Thyroid gland (tissue), 4 donors: ENCODE results near the gene PARD3B. TPM values are rescaled to one million over a fixed set of nuclear protein-coding genes. Genes with fewer than 3 reads are reported as not detected.
A peak's percentile ranks its signal among the peaks of the same experiment; 100 is the strongest.

Experiments
- DNase-seq, 2 donors: peaks; one replicate each; pipeline ENCODE4 v3.0.0-alpha.2; 2019
- H3K27ac ChIP-seq, 3 donors: fragments of 200-600 bp; sonication (generic); 1 replicate in 2 of 3; 2 replicates in 1 of 3; pipeline ENCODE4 v1.5.1; 2016 to 2019; ENCODE audit warnings: mild to moderate bottlenecking in 1 of 3, moderate library complexity in 1 of 3
- H3K27me3 ChIP-seq: fragments of 200-600 bp; sonication (generic); one replicate; pipeline ENCODE4 v1.5.1; 2019
- H3K36me3 ChIP-seq, 2 donors: fragments of 200-600 bp; sonication (generic); one replicate each; pipeline ENCODE4 v1.5.1; 2016 to 2019
- H3K4me1 ChIP-seq, 2 donors: fragments of 200-600 bp; sonication (generic); one replicate each; pipeline ENCODE4 v1.5.1; 2017 to 2019
- H3K4me3 ChIP-seq, 3 donors: fragments of 200-600 bp; sonication (generic); replicated peaks in 1 of 3; 1 replicate in 2 of 3; 2 replicates in 1 of 3; pipeline ENCODE4 v1.5.1; 2016; ENCODE audit warnings: mild to moderate bottlenecking in 1 of 3
- H3K9me3 ChIP-seq: fragments of 200-600 bp; sonication (generic); one replicate; pipeline ENCODE4 v1.5.1; 2017
- CTCF ChIP-seq, 6 experiments: fragments of 200-600 bp in 3 of 6; fragments of 450-650 bp in 3 of 6; sonication (generic) in 3 of 6; IDR thresholded peaks; one replicate each; pipeline ENCODE4 v1.5.1; 2016 to 2019; ENCODE audit warnings: antibody characterized with exemption in 6 of 6, mild to moderate bottlenecking in 2 of 6, inconsistent platforms in 1 of 6, moderate library complexity in 1 of 6
- POLR2A ChIP-seq, 2 donors: fragments of 450-650 bp; IDR thresholded peaks; one replicate each; pipeline ENCODE4 v1.6.1; 2017; ENCODE audit warnings: antibody characterized with exemption in 2 of 2, mild to moderate bottlenecking in 2 of 2, moderate library complexity in 1 of 2
- WGBS, 2 donors: methylation state at CpG; one replicate each; pipeline ENCODE4 v1.1.5; 2017; 5-methylcytosine and 5-hydroxymethylcytosine counted together
- intact Hi-C: fragments of 100-400 bp; cut with DNase I; formaldehyde crosslinking; loops from one replicate; pipeline ENCODE4 v1.15.1; 2023
- total RNA-seq, 4 donors: library from RNA; depleted of rRNA; stranded (reverse); fragments of >200 nt; gene quantifications; one replicate each; pipeline ENCODE4 v1.2.3, GENCODE V29; 2016

The PARD3B gene
- total RNA-seq, 4 donors from 2014 or later = 27.0 to 43.4 (median 34.6) TPM

- TF ChIP-seq POLR2A (IDR thresholded peaks at IDR 0.05) (no peak), CTCF (IDR thresholded peaks at IDR 0.05) (no peak)
- no peak for DNase-seq
- 83 to 84% methylated on average over 5 of the region's 5 CpGs for WGBS, 2 donors
- intact Hi-C loops = no loop called here
- Histone ChIP-seq H3K4me1 (no peaks in the 10 kb centered on the region), H3K4me3 (no peak overlapping the region), H3K36me3 (no peaks in the 10 kb centered on the region), H3K27ac (no peak overlapping the region), H3K27me3 (no peaks in the 10 kb centered on the region), H3K9me3 (no peaks in the 10 kb centered on the region)
These were observed 11.5 kb upstream of the PARD3B start for GRCh38 chr2:204533629-204534370.

GRCh38 chr2:204535356-204535755 is 9.9 kb upstream of the PARD3B start:
- intact Hi-C loops = no loop called here
- DNase-seq = no peak
- H3K4me1 ChIP-seq = no peaks in the 10 kb centered on the region
- WGBS, 2 donors = 96 to 97% methylated on average over 3 of the region's 3 CpGs
- H3K27me3 ChIP-seq = no peaks in the 10 kb centered on the region
- H3K36me3 ChIP-seq = no peaks in the 10 kb centered on the region
- H3K27ac ChIP-seq = no peak overlapping the region
- no peak for TF ChIP-seq CTCF (IDR thresholded peaks at IDR 0.05)
- TF ChIP-seq POLR2A (IDR thresholded peaks at IDR 0.05) = no peak
- H3K4me3 ChIP-seq = no peak overlapping the region
- H3K9me3 ChIP-seq = no peaks in the 10 kb centered on the region

GRCh38 chr2:204535764-204536163 is 9.5 kb upstream of the PARD3B start:
- TF ChIP-seq CTCF (IDR thresholded peaks at IDR 0.05) (no peak), POLR2A (IDR thresholded peaks at IDR 0.05) (no peak)
- Histone ChIP-seq H3K4me3 (no peak overlapping the region), H3K27ac (no peak overlapping the region), H3K4me1 (no peaks in the 10 kb centered on the region), H3K27me3 (no peaks in the 10 kb centered on the region), H3K36me3 (no peaks in the 10 kb centered on the region), H3K9me3 (no peaks in the 10 kb centered on the region)
- 88 to 90% methylated on average over 1 of the region's 1 CpG for WGBS, 2 donors
- DNase-seq = no peak
- intact Hi-C loops = no loop called here

- no peaks in the 10 kb centered on the region for H3K9me3 ChIP-seq
- intact Hi-C loops = no loop called here
- no peaks in the 10 kb centered on the region for H3K27me3 ChIP-seq
- H3K36me3 ChIP-seq = no peaks in the 10 kb centered on the region
- no peak overlapping the region for H3K27ac ChIP-seq
- 55 to 58% methylated on average over 10 of the region's 10 CpGs for WGBS, 2 donors
- H3K4me3 ChIP-seq = no peak overlapping the region
- H3K4me1 ChIP-seq = no peaks in the 10 kb centered on the region
- TF ChIP-seq POLR2A (IDR thresholded peaks at IDR 0.05) (no peak), CTCF (IDR thresholded peaks at IDR 0.05) (no peak)
- peak; percentile 29 to 42 for DNase-seq
These were observed 6.9 kb upstream of the PARD3B start for GRCh38 chr2:204538182-204539018.

GRCh38 chr2:204539019-204539385 is 6.3 kb upstream of the PARD3B start:
- H3K27me3 ChIP-seq = no peaks in the 10 kb centered on the region
- no peak overlapping the region for H3K4me3 ChIP-seq
- no peaks in the 10 kb centered on the region for H3K9me3 ChIP-seq
- intact Hi-C loops = no loop called here
- H3K4me1 ChIP-seq = no peaks in the 10 kb centered on the region
- no peaks in the 10 kb centered on the region for H3K36me3 ChIP-seq
- no peak for DNase-seq
- TF ChIP-seq POLR2A (IDR thresholded peaks at IDR 0.05) (no peak), CTCF (IDR thresholded peaks at IDR 0.05) (no peak)
- no peak overlapping the region for H3K27ac ChIP-seq
- WGBS, 2 donors = 96 to 97% methylated on average over 1 of the region's 1 CpG
